ENCODE measurements around the gene CST5. TPM values are rescaled to one million over a fixed set of nuclear protein-coding genes. Genes with fewer than 3 reads are reported as not detected.
"Not testable (repeated sequence)": the region's sequence is repeated elsewhere in the genome, so short reads cannot be mapped to it uniquely, and the experiment has no call there.

CST5 gene
- polyA plus RNA-seq, 1 donor from 2014 or later, result not detected

- H2AFZ ChIP-seq (ENCODE audit: low read depth, low read length), result no peak overlapping the region
- no peaks in the 10 kb centered on the region for H3F3A ChIP-seq (ENCODE audit: insufficient read depth, low read length, poor library complexity, severe bottlenecking)
- H3K36me3 ChIP-seq (ENCODE audit: insufficient read depth, low read length), result no peaks in the 10 kb centered on the region
- H3K27ac ChIP-seq (ENCODE audit: low read length), result no peak overlapping the region
- no peaks in the 10 kb centered on the region for H4K20me1 ChIP-seq (ENCODE audit: insufficient read depth)
- TF ChIP-seq EP300 (conservative IDR thresholded peaks at IDR 0.05; ENCODE audit: poor library complexity, severe bottlenecking), result no peak
- no peaks in the 10 kb centered on the region for H3K79me2 ChIP-seq (replicated peaks; ENCODE audit: insufficient read depth, low read length)
- no peaks in the 10 kb centered on the region for H3K9me3 ChIP-seq (ENCODE audit: low read length)
- H3K9ac ChIP-seq (ENCODE audit: low read length), result no peak overlapping the region
- H3K4me2 ChIP-seq (ENCODE audit: low read length), result no peak overlapping the region
- no peak overlapping the region for H3K4me3 ChIP-seq (ENCODE audit: low read length)
- H3K27me3 ChIP-seq (ENCODE audit: insufficient read depth, low read depth, low read length), result no peaks in the 10 kb centered on the region
- no peaks in the 10 kb centered on the region for H3K9me2 ChIP-seq (ENCODE audit: insufficient read depth, low read length)
Measured at GRCh38 chr20:23856226-23856625, 23.3 kb downstream of the CST5 start.

- TF ChIP-seq SMC3 (conservative IDR thresholded peaks at IDR 0.05; ENCODE audit: poor library complexity), result no peak
- no peak for TF ChIP-seq MXI1 (conservative IDR thresholded peaks at IDR 0.05; ENCODE audit: poor library complexity, severe bottlenecking)
- no peaks in the 10 kb centered on the region for H3K36me3 ChIP-seq (ENCODE audit: insufficient read depth, low read length)
- no peak overlapping the region for H2AFZ ChIP-seq (ENCODE audit: low read depth, low read length)
- H3K79me2 ChIP-seq (replicated peaks; ENCODE audit: insufficient read depth, low read length), result no peaks in the 10 kb centered on the region
- H3K9me3 ChIP-seq (ENCODE audit: low read length), result no peaks in the 10 kb centered on the region
- no peaks in the 10 kb centered on the region for H3K9me2 ChIP-seq (ENCODE audit: insufficient read depth, low read length)
- H3K27ac ChIP-seq (ENCODE audit: low read length), result no peak overlapping the region
- H3K4me2 ChIP-seq (ENCODE audit: low read length), result no peak overlapping the region
- H3K9ac ChIP-seq (ENCODE audit: low read length), result no peak overlapping the region
- H3F3A ChIP-seq (ENCODE audit: insufficient read depth, low read length, poor library complexity, severe bottlenecking), result no peaks in the 10 kb centered on the region
- no peak overlapping the region for H3K4me3 ChIP-seq (ENCODE audit: low read length)
- no peaks in the 10 kb centered on the region for H3K27me3 ChIP-seq (ENCODE audit: insufficient read depth, low read depth, low read length)
- no peaks in the 10 kb centered on the region for H4K20me1 ChIP-seq (ENCODE audit: insufficient read depth)
Measured at GRCh38 chr20:23841693-23842092, 37.9 kb downstream of the CST5 start.

GRCh38 chr20:23835716-23836115, 43.8 kb downstream of the CST5 start:
- no peaks in the 10 kb centered on the region for H3K9me3 ChIP-seq (ENCODE audit: low read length)
- H3K4me2 ChIP-seq (ENCODE audit: low read length), result no peak overlapping the region
- no peaks in the 10 kb centered on the region for H3K79me2 ChIP-seq (replicated peaks; ENCODE audit: insufficient read depth, low read length)
- no peaks in the 10 kb centered on the region for H3K27me3 ChIP-seq (ENCODE audit: insufficient read depth, low read depth, low read length)
- H3F3A ChIP-seq (ENCODE audit: insufficient read depth, low read length, poor library complexity, severe bottlenecking), result no peaks in the 10 kb centered on the region
- H3K4me3 ChIP-seq (ENCODE audit: low read length), result no peak overlapping the region
- H4K20me1 ChIP-seq (ENCODE audit: insufficient read depth), result no peaks in the 10 kb centered on the region
- H3K9ac ChIP-seq (ENCODE audit: low read length), result no peak overlapping the region
- no peaks in the 10 kb centered on the region for H3K9me2 ChIP-seq (ENCODE audit: insufficient read depth, low read length)
- no peak for TF ChIP-seq EP300 (conservative IDR thresholded peaks at IDR 0.05; ENCODE audit: poor library complexity, severe bottlenecking)
- no peak overlapping the region for H2AFZ ChIP-seq (ENCODE audit: low read depth, low read length)
- no peaks in the 10 kb centered on the region for H3K36me3 ChIP-seq (ENCODE audit: insufficient read depth, low read length)
- H3K27ac ChIP-seq (ENCODE audit: low read length), result no peak overlapping the region

GRCh38 chr20:23832775-23833513, 46.6 kb downstream of the CST5 start:
- Histone ChIP-seq H3K36me3 (ENCODE audit: insufficient read depth, low read length) (no peaks in the 10 kb centered on the region), H3K9me3 (ENCODE audit: low read length) (no peaks in the 10 kb centered on the region), H3K4me2 (ENCODE audit: low read length) (no peak overlapping the region), H3K79me2 (replicated peaks; ENCODE audit: insufficient read depth, low read length) (no peaks in the 10 kb centered on the region), H3K27me3 (ENCODE audit: insufficient read depth, low read depth, low read length) (no peaks in the 10 kb centered on the region), H3K27ac (ENCODE audit: low read length) (no peak overlapping the region), H2AFZ (ENCODE audit: low read depth, low read length) (no peak overlapping the region), H3K4me3 (ENCODE audit: low read length) (no peak overlapping the region), H3F3A (ENCODE audit: insufficient read depth, low read length, poor library complexity, severe bottlenecking) (no peaks in the 10 kb centered on the region), H4K20me1 (ENCODE audit: insufficient read depth) (no peaks in the 10 kb centered on the region), H3K9me2 (ENCODE audit: insufficient read depth, low read length) (no peaks in the 10 kb centered on the region), H3K9ac (ENCODE audit: low read length) (no peak overlapping the region)
- TF ChIP-seq TAF1 (IDR thresholded peaks at IDR 0.05; ENCODE audit: low read depth) (no peak), EZH2 (IDR thresholded peaks at IDR 0.05; ENCODE audit: borderline replicate concordance, insufficient read depth, low read length, poor library complexity, severe bottlenecking) (no peak), SMC3 (conservative IDR thresholded peaks at IDR 0.05; ENCODE audit: poor library complexity) (no peak), POLR2AphosphoS5 (IDR thresholded peaks at IDR 0.05) (no peak), CTCF (IDR thresholded peaks at IDR 0.05; ENCODE audit: poor library complexity, severe bottlenecking) (no peak), MXI1 (conservative IDR thresholded peaks at IDR 0.05; ENCODE audit: poor library complexity, severe bottlenecking) (no peak), EP300 (conservative IDR thresholded peaks at IDR 0.05; ENCODE audit: poor library complexity, severe bottlenecking) (no peak)

- not testable (repeated sequence) for H2AFZ ChIP-seq (ENCODE audit: low read depth, low read length); H3K9me2 ChIP-seq (ENCODE audit: insufficient read depth, low read length); H3F3A ChIP-seq (ENCODE audit: insufficient read depth, low read length, poor library complexity, severe bottlenecking)
Measured at GRCh38 chr20:23831961-23832360, 47.6 kb downstream of the CST5 start.

More at GRCh38 chr20:23831961-23832360, 47.6 kb downstream of the CST5 start:
- H3K9me3 ChIP-seq (ENCODE audit: low read length); H3K4me2 ChIP-seq (ENCODE audit: low read length); H3K4me3 ChIP-seq (ENCODE audit: low read length); H3K27ac ChIP-seq (ENCODE audit: low read length); H3K9ac ChIP-seq (ENCODE audit: low read length); H3K79me2 ChIP-seq (replicated peaks; ENCODE audit: insufficient read depth, low read length); H3K27me3 ChIP-seq (ENCODE audit: insufficient read depth, low read depth, low read length); H4K20me1 ChIP-seq (ENCODE audit: insufficient read depth); H3K36me3 ChIP-seq (ENCODE audit: insufficient read depth, low read length): not testable (repeated sequence)
